Activated naive CD4-positive, alpha-beta T cell treated with anti-CD3 and anti-CD28 coated beads for 36 hours (primary cell): ENCODE data around the gene GPC5. TPM values are rescaled to one million over a fixed set of nuclear protein-coding genes. Genes with fewer than 3 reads are reported as not detected.

Experiments
- CTCF ChIA-PET: fragments of 350-600 bp; sonication (Branson Sonifier 250); formaldehyde crosslinking; loops from one replicate; lab custom pipeline; 2021; ENCODE audit warnings: antibody characterized with exemption; lab: Charles Lee
- DNase-seq: peaks from one replicate; pipeline ENCODE4 v3.0.0-alpha.2; 2020
- H3K27ac Mint-ChIP-seq: one replicate; pipeline ENCODE4 v1.8.0; 2021; ENCODE audit warnings: mild to moderate bottlenecking, mixed read lengths
- H3K27me3 Mint-ChIP-seq: one replicate; pipeline ENCODE4 v1.8.0; 2021; ENCODE audit warnings: low read depth, mixed read lengths
- H3K36me3 Mint-ChIP-seq: one replicate; pipeline ENCODE4 v1.8.0; 2021; ENCODE audit warnings: low read depth, mixed read lengths
- H3K4me1 Mint-ChIP-seq: one replicate; pipeline ENCODE4 v1.8.0; 2021; ENCODE audit warnings: low read depth, mixed read lengths
- H3K4me3 Mint-ChIP-seq: one replicate; pipeline ENCODE4 v1.8.0; 2021; ENCODE audit warnings: mild to moderate bottlenecking, moderate library complexity, mixed read lengths
- H3K9me3 Mint-ChIP-seq: one replicate; pipeline ENCODE4 v1.8.0; 2021; ENCODE audit warnings: mixed read lengths
- intact Hi-C: fragments of 100-400 bp; cut with micrococcal nuclease; formaldehyde crosslinking; loops from one replicate; pipeline ENCODE4 v1.15.1; 2023
- total RNA-seq, 2 experiments: library from RNA; stranded (reverse); gene quantifications; one replicate each; pipeline ENCODE4 v1.2.3, GENCODE V29; 2021

The GPC5 gene
- total RNA-seq, 2 experiments from 2014 or later = 0.38 to 0.40 TPM

DNA sequence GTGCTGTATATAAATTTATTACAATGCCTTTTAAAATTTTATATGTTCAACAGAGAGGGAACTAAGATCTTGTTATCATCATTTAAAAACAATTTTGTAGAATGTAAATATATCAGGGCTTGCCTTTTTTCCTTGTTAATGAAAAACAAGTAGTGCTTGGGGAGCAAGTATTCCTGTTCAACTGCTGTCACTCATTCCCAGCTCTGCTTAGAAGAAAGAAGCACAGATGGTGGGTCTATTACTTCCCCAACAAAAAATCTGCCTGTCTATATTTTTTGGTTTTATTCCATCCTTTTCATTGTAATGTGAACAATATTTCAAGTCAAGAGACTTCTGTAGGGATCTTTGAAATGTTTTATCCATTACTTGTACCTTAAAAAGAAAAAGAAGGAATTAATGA is 503.9 kb downstream of the GPC5 start:
- H3K4me1 Mint-ChIP-seq = no peaks in the 10 kb centered on the region
- H3K4me3 Mint-ChIP-seq = no peak overlapping the region
- H3K9me3 Mint-ChIP-seq = peaks cover 2% of the 10 kb centered on the region
- H3K36me3 Mint-ChIP-seq = no peaks in the 10 kb centered on the region
- intact Hi-C loops = no loop called here
- DNase-seq = no peak
- no peak overlapping the region for H3K27ac Mint-ChIP-seq
- CTCF ChIA-PET = no interaction called here
- no peaks in the 10 kb centered on the region for H3K27me3 Mint-ChIP-seq

DNA sequence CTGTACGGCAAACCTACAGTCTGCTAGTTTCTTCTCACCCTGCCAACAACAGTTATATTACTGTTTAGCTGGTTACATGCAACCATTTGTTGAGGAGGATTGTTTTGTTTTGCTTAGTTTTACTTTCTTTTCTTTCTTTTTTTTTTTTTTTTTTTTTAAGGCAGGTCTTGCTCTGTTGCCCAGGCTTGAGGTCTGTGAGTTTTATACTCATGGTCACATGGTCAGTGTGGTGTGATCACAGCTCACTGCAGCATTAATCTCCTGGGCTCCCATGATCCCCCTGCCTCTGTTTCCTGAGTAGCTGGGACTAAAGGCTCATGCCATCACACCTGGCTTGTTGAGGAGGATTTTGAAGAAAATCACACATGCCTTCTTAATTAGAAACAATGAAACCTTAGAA is 505.6 kb downstream of the GPC5 start:
- no peak for DNase-seq
- intact Hi-C loops = no loop called here
- Mint-ChIP-seq H3K4me1 (no peaks in the 10 kb centered on the region), H3K27ac (no peak overlapping the region), H3K9me3 (peaks cover 2% of the 10 kb centered on the region), H3K27me3 (no peaks in the 10 kb centered on the region), H3K36me3 (no peaks in the 10 kb centered on the region), H3K4me3 (no peak overlapping the region)
- CTCF ChIA-PET = no interaction called here

DNA sequence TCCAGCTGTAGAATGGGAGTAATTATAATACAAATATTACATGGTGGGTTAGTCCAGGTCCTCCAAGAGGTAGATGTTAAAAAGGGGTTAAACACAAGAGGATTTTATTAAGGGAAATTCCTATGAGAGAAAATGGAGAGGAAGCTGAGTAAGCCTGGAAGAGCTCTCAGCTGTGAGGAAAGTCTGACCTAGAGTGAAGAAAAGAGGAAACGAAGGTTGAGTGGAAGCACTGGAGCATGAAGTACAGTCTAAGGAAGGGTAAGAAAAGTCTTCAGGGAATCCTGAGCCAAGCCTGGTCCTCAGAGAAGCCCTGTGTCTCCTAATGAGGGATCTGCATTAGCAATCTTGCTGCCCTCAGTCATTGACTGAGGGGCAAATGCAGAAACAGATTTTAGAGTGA is 506.2 kb downstream of the GPC5 start:
- no peak for DNase-seq
- Mint-ChIP-seq H3K27me3 (no peaks in the 10 kb centered on the region), H3K4me3 (no peak overlapping the region), H3K36me3 (no peaks in the 10 kb centered on the region), H3K27ac (no peak overlapping the region), H3K4me1 (no peaks in the 10 kb centered on the region), H3K9me3 (peaks cover 2% of the 10 kb centered on the region)
- intact Hi-C loops = no loop called here
- CTCF ChIA-PET = no interaction called here

DNA sequence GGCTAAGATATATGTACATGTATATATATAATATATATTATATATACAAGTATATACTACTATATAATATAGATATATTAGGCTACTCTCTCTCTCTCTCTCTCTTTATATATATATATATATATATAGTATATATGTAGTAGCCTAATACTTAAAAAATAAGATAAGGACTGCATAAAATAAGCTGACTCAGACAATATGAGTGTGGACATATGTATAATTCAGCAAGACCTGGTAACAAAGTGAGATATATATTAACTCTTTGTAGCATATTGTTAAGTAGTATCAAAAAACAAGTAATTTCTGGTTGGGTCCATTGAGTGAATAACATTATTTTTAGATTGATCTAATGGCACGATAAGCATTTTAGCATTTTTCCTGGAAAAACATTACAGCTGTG is 509.0 kb downstream of the GPC5 start:
- intact Hi-C loops = no loop called here
- Mint-ChIP-seq H3K9me3 (peaks cover 2% of the 10 kb centered on the region), H3K36me3 (no peaks in the 10 kb centered on the region), H3K4me1 (no peaks in the 10 kb centered on the region), H3K4me3 (no peak overlapping the region), H3K27me3 (no peaks in the 10 kb centered on the region), H3K27ac (no peak overlapping the region)
- DNase-seq = no peak
- CTCF ChIA-PET = no interaction called here

DNA sequence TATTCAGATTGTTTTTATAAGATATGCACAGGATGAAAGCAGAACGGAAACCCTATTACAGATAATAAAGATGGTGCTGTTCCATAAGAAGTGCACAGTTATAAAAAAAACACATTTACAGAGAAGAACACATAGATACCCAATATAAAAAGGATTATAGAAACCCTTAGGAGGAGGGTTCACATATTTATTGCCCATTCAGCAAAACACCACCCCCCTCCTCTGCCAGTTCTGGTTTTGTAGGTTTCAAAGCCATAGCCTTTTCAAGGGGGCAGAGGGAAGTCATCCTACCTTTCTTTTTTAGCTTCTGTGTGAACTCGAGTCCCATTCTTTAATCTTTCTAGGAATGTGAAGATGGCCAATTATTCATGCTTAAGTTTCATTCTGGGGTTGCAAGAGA is 511.2 kb downstream of the GPC5 start:
- intact Hi-C loops = no loop called here
- CTCF ChIA-PET = no interaction called here
- DNase-seq = no peak
- H3K27ac Mint-ChIP-seq = no peak overlapping the region
- H3K4me3 Mint-ChIP-seq = no peak overlapping the region
- H3K36me3 Mint-ChIP-seq = no peaks in the 10 kb centered on the region
- H3K4me1 Mint-ChIP-seq = no peaks in the 10 kb centered on the region
- no peaks in the 10 kb centered on the region for H3K27me3 Mint-ChIP-seq
- H3K9me3 Mint-ChIP-seq = peaks cover 2% of the 10 kb centered on the region

DNA sequence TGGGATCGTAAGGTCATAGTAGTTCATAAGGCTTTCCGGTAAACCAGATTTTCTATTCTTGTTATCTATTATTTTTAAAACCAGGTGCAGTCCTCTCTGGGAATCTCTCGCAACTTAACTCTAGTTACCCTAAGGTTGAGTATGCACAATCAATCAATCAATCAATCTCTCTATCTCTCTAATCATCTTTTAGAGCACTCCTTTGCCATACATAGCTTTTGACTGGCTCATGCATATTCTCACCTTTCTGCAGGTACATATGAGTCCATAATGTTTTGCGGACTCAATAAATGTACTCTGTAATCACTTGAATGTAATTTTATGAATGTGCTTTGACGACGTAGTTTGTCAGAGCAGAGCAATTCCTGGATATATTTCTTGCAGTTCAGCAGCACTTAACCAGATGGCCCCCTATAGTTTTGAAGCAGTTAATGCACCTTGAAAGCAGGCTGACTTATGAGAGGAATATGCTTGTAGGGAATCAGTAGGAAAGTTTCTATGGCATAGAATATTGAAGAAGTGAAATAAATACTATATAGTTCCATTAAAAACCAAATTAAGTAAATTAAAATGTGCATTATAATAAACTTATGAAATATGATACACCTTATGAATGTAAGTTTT is 524.7 kb downstream of the GPC5 start:
- Mint-ChIP-seq H3K4me3 (no peak overlapping the region), H3K9me3 (peaks cover 4% of the 10 kb centered on the region), H3K4me1 (no peaks in the 10 kb centered on the region), H3K27me3 (no peaks in the 10 kb centered on the region), H3K27ac (no peak overlapping the region), H3K36me3 (no peaks in the 10 kb centered on the region)
- no peak for DNase-seq
- CTCF ChIA-PET = no interaction called here
- intact Hi-C loops = no loop called here

DNA sequence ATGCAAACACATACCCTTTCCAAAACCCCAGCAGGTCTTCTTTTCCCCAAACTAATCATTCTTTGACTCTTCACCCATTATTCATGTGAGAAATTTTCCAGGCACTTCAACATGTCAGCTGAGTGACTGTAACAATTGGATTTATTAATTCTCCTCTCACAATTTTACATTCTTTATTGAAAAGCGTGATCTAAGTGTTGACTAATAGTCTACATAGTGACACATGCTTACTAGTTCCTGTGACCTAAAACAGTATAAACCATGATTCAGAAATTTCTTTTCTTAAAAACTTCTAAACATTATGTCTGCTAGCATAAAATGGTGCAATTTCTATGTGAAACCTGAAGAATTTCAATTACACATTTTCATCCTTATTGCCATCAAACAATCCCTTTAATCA is 532.3 kb downstream of the GPC5 start:
- H3K36me3 Mint-ChIP-seq = no peaks in the 10 kb centered on the region
- CTCF ChIA-PET = no interaction called here
- no peaks in the 10 kb centered on the region for H3K9me3 Mint-ChIP-seq
- DNase-seq = no peak
- H3K4me1 Mint-ChIP-seq = no peaks in the 10 kb centered on the region
- H3K27ac Mint-ChIP-seq = no peak overlapping the region
- intact Hi-C loops = no loop called here
- no peak overlapping the region for H3K4me3 Mint-ChIP-seq
- H3K27me3 Mint-ChIP-seq = no peaks in the 10 kb centered on the region

DNA sequence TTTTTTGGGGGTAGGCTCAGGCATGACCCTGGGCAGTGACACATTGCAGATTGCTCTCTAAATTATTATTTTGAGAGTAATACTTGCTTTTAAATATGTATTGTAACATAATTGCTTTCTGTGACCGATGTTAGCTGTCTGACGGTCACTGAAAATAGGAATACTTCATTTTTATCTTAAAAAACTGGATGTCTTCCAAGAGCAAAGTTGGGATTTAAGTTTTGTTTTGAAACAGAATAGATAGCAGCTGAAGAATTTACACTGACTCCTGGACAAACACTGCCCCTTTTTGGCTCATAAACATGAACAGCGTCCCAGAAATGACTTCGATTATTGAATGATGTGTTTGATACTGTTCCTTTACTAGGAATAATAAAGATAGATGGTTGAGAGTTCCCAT is 535.9 kb downstream of the GPC5 start:
- no peak for DNase-seq
- H3K4me3 Mint-ChIP-seq = no peak overlapping the region
- H3K36me3 Mint-ChIP-seq = no peaks in the 10 kb centered on the region
- H3K4me1 Mint-ChIP-seq = no peaks in the 10 kb centered on the region
- H3K9me3 Mint-ChIP-seq = no peaks in the 10 kb centered on the region
- intact Hi-C loops = no loop called here
- H3K27ac Mint-ChIP-seq = no peak overlapping the region
- H3K27me3 Mint-ChIP-seq = no peaks in the 10 kb centered on the region
- CTCF ChIA-PET = no interaction called here

DNA sequence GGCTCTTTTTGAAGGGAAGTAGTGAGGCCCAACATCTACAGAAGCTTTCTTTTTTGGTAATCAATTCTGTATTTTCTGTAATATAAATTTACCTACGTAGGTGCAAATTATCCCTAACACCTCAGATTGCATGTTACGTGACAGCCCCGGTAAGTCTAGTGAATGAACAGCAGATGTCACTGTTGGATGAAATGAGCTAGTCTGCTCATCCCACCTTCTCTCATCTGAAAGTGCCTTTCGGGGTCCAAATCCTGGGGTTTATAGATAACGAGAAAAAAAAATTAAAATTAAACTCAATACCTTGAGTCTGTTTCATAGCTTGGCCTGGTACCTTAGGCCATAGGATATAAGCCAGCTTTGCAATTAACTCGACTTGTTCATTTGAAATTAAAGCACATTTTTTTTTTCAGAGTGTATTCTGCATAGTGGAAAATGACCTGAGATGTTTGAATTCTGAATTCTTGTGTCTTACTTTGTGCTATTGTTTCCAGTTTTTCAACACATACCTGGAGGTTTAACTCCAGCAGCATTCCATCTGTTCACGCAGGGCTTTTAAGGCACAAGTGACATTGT is 548.2 kb downstream of the GPC5 start:
- Mint-ChIP-seq H3K4me1 (no peaks in the 10 kb centered on the region), H3K36me3 (no peaks in the 10 kb centered on the region), H3K9me3 (no peaks in the 10 kb centered on the region), H3K27me3 (no peaks in the 10 kb centered on the region), H3K4me3 (no peak overlapping the region), H3K27ac (no peak overlapping the region)
- no peak for DNase-seq
- intact Hi-C loops = no loop called here
- CTCF ChIA-PET = interaction anchor here (0.6 to 0.7 kb wide), 3 partner anchors 130 to 565 kb away, joined by 3 read pairs; no protein-coding TSS in a partner anchor

DNA sequence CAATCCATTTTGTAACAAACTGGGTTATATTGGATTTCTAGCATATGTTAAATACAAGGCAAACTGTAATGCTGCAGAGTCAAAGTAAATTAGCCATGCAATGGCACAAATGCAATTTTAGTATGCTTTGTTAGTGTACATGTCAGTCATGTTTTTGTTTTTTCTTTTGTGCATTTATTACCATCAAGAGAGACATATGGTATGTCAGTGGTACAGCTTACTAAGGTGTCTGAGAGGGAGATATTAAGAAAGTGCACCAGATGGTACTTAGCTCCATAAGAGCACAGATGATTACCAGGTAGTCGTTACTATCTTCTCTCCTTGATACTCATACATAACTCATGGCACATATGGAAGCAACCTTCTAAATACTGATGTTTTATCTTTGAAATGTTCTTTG is 550.3 kb downstream of the GPC5 start:
- CTCF ChIA-PET = interaction anchor here (0.6 kb wide), 1 partner anchor 580 kb away, joined by 3 read pairs; no protein-coding TSS in a partner anchor
- DNase-seq = no peak
- Mint-ChIP-seq H3K9me3 (no peaks in the 10 kb centered on the region), H3K36me3 (no peaks in the 10 kb centered on the region), H3K4me3 (no peak overlapping the region), H3K27me3 (no peaks in the 10 kb centered on the region), H3K4me1 (no peaks in the 10 kb centered on the region), H3K27ac (no peak overlapping the region)
- intact Hi-C loops = no loop called here

DNA sequence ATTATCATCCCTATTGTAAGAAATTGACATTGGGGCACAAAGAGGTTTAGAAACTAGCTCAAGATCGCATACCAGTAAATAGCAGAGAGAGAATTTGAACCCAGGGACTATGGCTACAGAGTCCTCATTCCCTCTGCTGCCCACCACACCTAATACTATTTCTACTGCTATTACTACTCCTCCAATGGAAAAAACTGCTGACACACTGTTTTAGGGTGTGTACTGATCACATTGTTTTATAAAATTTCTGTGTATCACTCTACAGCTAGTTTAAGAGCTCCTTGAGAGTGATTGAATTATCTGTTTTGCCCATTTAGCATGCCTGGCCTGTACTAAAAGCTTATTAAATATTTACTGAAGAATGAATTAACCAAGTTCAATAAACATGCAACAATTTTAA is 552.4 kb downstream of the GPC5 start:
- intact Hi-C loops = no loop called here
- H3K4me3 Mint-ChIP-seq = no peak overlapping the region
- no peaks in the 10 kb centered on the region for H3K4me1 Mint-ChIP-seq
- H3K27me3 Mint-ChIP-seq = no peaks in the 10 kb centered on the region
- CTCF ChIA-PET = no interaction called here
- H3K36me3 Mint-ChIP-seq = no peaks in the 10 kb centered on the region
- H3K27ac Mint-ChIP-seq = no peak overlapping the region
- DNase-seq = no peak
- H3K9me3 Mint-ChIP-seq = no peaks in the 10 kb centered on the region

DNA sequence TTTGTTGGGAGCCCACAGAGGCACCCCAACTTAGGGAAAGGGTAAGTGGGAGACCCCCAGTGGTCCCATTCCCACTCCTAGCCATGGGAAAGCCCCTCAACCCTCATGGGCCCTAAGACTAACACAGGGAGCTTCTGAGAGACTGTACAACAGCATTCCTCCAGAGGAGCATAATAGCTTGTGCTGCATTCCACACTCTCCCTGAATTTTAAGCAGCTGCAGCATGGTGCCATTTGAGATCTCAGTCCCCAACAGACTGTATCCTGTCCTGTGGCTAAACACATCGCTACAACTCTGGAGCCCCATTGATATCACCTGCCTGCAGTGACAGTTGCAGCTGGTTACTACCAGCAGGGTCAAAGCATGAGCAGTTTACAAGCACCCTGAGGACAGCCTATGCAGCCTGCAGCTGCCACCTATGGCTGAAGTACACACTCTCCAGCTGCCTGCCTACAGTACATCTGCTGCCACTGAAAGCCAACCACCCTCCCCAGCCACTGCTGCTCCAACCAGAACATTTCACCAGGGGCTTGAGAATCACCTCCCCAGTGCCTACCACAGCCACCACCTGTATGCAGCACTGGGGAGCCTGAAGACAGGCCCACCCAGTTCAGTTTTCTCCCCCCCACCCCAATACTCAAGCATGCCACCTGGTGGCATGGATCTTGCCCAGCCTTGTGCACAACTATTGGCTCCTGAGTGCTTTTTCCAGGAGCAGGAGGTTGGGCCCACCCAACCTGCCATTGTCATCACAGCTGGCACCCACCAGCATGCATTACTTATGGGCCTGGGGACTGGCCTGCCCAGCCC is 557.3 kb downstream of the GPC5 start:
- Mint-ChIP-seq H3K36me3 (no peaks in the 10 kb centered on the region), H3K9me3 (peaks cover 1% of the 10 kb centered on the region), H3K4me1 (no peaks in the 10 kb centered on the region), H3K27ac (no peak overlapping the region), H3K4me3 (no peak overlapping the region), H3K27me3 (no peaks in the 10 kb centered on the region)
- CTCF ChIA-PET = no interaction called here
- intact Hi-C loops = no loop called here
- no peak for DNase-seq

DNA sequence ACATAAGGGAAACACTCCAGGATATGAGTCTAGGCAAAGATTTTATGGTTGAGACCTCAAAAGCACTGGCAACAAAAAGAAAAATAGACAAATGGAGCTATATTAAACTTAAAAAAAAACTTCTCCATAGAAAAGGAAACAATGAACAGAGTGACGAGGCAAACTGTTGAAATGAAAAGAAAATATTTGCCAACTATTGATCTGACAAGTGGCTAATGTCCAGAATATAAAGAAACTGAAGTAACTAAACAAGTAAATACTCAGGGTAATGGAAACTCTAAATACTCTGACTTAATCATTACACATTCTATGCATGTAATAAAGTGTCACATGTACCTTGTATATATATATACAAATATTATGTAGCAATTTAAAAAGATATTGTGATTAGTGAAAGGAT is 562.5 kb downstream of the GPC5 start:
- no peak for DNase-seq
- no peaks in the 10 kb centered on the region for H3K4me1 Mint-ChIP-seq
- no peaks in the 10 kb centered on the region for H3K27me3 Mint-ChIP-seq
- no peak overlapping the region for H3K4me3 Mint-ChIP-seq
- H3K9me3 Mint-ChIP-seq = peaks cover 7% of the 10 kb centered on the region
- no peak overlapping the region for H3K27ac Mint-ChIP-seq
- intact Hi-C loops = no loop called here
- H3K36me3 Mint-ChIP-seq = no peaks in the 10 kb centered on the region
- CTCF ChIA-PET = no interaction called here
